Neuronal stem cell (in vitro differentiated cells): ENCODE data around the gene THBD.

Experiments used
- DNase-seq: peaks from one replicate; pipeline ENCODE4 v3.0.0-alpha.2; 2013; ENCODE audit warnings: low spot score
- H2AFZ ChIP-seq: one replicate; pipeline ENCODE4 v1.6.1; 2013; ENCODE audit warnings: mild to moderate bottlenecking, low read length, inconsistent platforms
- H2AK5ac ChIP-seq: 2 replicates; pipeline ENCODE4 v1.6.1; 2013; ENCODE audit warnings: low read depth, mild to moderate bottlenecking, inconsistent platforms, low read length, moderate library complexity, mixed read lengths
- H2BK120ac ChIP-seq: 2 replicates; pipeline ENCODE4 v1.6.1; 2013; ENCODE audit warnings: low read depth, mild to moderate bottlenecking, inconsistent platforms, low read length, moderate library complexity, mixed read lengths
- H2BK12ac ChIP-seq: one replicate; pipeline ENCODE4 v1.6.1; 2013; ENCODE audit warnings: low read length, inconsistent platforms
- H2BK15ac ChIP-seq: 2 replicates; pipeline ENCODE4 v1.6.1; 2013; ENCODE audit warnings: mild to moderate bottlenecking, low read length, inconsistent platforms, mixed read lengths
- H2BK5ac ChIP-seq: one replicate; pipeline ENCODE4 v1.6.1; 2013; ENCODE audit warnings: inconsistent platforms, mild to moderate bottlenecking, low read length, moderate library complexity
- H3K14ac ChIP-seq: one replicate; pipeline ENCODE4 v1.6.1; 2013; ENCODE audit warnings: low read length, inconsistent platforms
- H3K18ac ChIP-seq: 2 replicates; pipeline ENCODE4 v1.6.1; 2013; ENCODE audit warnings: low read length, inconsistent platforms
- H3K23ac ChIP-seq: 2 replicates; pipeline ENCODE4 v1.6.1; 2013; ENCODE audit warnings: low read depth, mild to moderate bottlenecking, mixed read lengths, low read length, inconsistent platforms; ENCODE audit not compliant: poor library complexity
- H3K27ac ChIP-seq: replicated peaks from 3 replicates; pipeline ENCODE4 v1.5.1; 2013; ENCODE audit warnings: low read length, inconsistent platforms
- H3K27me3 ChIP-seq, 3 experiments: 2 replicates each; pipeline ENCODE4 v1.6.1; 2013; ENCODE audit warnings: low read length in 3 of 3, mild to moderate bottlenecking in 2 of 3, inconsistent platforms in 1 of 3, low read depth in 1 of 3, mixed read lengths in 1 of 3, moderate library complexity in 1 of 3; ENCODE audit not compliant: control insufficient read depth in 3 of 3, insufficient read depth in 3 of 3
- H3K36me3 ChIP-seq, 2 donors: replicated peaks in 1 of 2; 2 replicates each; pipeline ENCODE4 v1.6.1; 2013; ENCODE audit warnings: low read length in 2 of 2; ENCODE audit not compliant: control insufficient read depth in 2 of 2, insufficient read depth in 2 of 2
- H3K4ac ChIP-seq: 2 replicates; pipeline ENCODE4 v1.6.1; 2013; ENCODE audit warnings: inconsistent platforms, mild to moderate bottlenecking, low read length, moderate library complexity
- H3K4me1 ChIP-seq, 2 donors: 1 replicate in 1 of 2; 2 replicates in 1 of 2; pipeline ENCODE4 v1.6.1; 2013; ENCODE audit warnings: low read length in 2 of 2, low read depth in 1 of 2; ENCODE audit not compliant: control insufficient read depth in 2 of 2, insufficient read depth in 1 of 2
- H3K4me2 ChIP-seq: one replicate; pipeline ENCODE4 v1.6.1; 2013; ENCODE audit warnings: mild to moderate bottlenecking, low read length, inconsistent platforms; ENCODE audit not compliant: insufficient read depth, poor library complexity, severe bottlenecking
- H3K4me3 ChIP-seq, 2 donors: 2 replicates each; pipeline ENCODE4 v1.5.1; 2013; ENCODE audit warnings: low read length in 2 of 2, mild to moderate bottlenecking in 2 of 2, inconsistent platforms in 1 of 2, moderate library complexity in 1 of 2
- H3K79me1 ChIP-seq: one replicate; pipeline ENCODE4 v1.6.1; 2013; ENCODE audit warnings: low read depth, mild to moderate bottlenecking, inconsistent platforms, low read length, moderate library complexity
- H3K9ac ChIP-seq: one replicate; pipeline ENCODE4 v1.6.1; 2013; ENCODE audit warnings: mild to moderate bottlenecking, low read depth, low read length, inconsistent platforms; ENCODE audit not compliant: poor library complexity
- H3K9me3 ChIP-seq, 2 donors: replicated peaks in 1 of 2; 2 replicates each; pipeline versions ENCODE3 to v1.6.1; 2013; ENCODE audit warnings: low read length in 2 of 2, mild to moderate bottlenecking in 2 of 2, inconsistent platforms in 1 of 2, low read depth in 1 of 2, mixed read lengths in 1 of 2, moderate library complexity in 1 of 2; ENCODE audit not compliant: control insufficient read depth in 2 of 2, insufficient read depth in 1 of 2
- H4K8ac ChIP-seq: one replicate; pipeline ENCODE4 v1.6.1; 2013; ENCODE audit warnings: low read depth, mild to moderate bottlenecking, inconsistent platforms, low read length, moderate library complexity
- H4K91ac ChIP-seq: one replicate; pipeline ENCODE4 v1.6.1; 2013; ENCODE audit warnings: low read length, low read depth, mild to moderate bottlenecking, inconsistent platforms; ENCODE audit not compliant: poor library complexity
- WGBS, 2 donors: extraction: QIAGEN DNeasy Blood & Tissue Kit; methylation state at CpG; one replicate each; pipeline ENCODE4 v1.1.7; 2013; ENCODE audit warnings: missing lambda C conversion rate in 2 of 2, mixed read lengths in 1 of 2; ENCODE audit not compliant: insufficient read length in 2 of 2, insufficient replicate concordance in 1 of 2; ENCODE audit errors: extremely low coverage in 2 of 2; 5-methylcytosine and 5-hydroxymethylcytosine counted together

Gene THBD

DNA sequence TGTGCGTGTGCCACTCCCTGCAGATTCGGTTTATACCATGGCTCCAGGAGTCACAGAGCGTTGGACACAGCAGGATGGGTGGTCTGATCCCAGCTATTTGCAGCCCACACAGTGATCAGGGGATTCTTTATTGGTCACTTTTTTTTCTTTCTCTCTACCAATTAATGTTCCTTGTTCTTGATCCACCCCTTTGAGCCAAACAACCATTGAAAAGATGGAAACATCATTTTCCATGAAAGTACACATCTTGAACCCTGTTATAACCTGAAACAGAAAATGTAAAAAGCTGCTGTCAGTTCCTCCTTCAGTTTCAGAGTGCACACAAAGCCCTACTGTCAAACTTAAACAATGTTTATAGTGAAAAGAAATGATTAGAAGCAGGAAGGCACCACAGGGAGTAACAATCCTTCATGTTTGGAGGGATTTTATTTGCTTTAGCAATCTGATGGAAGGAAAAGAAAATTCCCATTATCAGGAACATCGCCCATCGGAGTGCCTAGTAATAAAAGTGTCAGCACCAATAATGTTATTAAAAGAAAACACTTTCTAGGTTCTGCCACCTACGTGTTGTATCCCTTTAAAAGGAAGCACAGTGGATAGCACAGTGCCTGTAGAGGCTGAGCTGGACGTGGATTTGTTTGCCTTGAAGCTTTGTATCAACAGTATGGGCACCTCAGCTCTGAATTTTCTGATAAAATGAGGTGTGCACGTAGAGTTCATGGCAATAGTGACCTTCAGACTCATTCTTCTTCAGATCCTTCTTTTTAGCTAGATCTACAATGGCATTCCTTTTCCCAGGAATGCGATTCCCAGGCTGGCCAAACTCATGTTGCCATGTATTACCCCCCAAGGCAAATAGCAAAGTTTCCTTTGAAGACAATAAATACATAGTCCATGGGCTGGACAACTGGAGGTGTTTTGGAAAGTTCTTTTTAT is 16.1 kb upstream of the THBD start:
- Histone ChIP-seq H3K79me1 (no peaks in the 10 kb centered on the region), H4K8ac (no peak overlapping the region), H3K4me1 (peaks cover 5 to 7% of the 10 kb centered on the region in 2 donors), H3K27ac (no peak overlapping the region), H3K36me3 (no peaks in the 10 kb centered on the region), H3K9ac (no peak overlapping the region), H2BK12ac (no peak overlapping the region), H2BK5ac (no peak overlapping the region), H3K9me3 (no peaks in the 10 kb centered on the region), H2AFZ (no peak overlapping the region), H3K4ac (no peak overlapping the region), H3K18ac (no peak overlapping the region), H2AK5ac (no peak overlapping the region), H3K4me3 (no peak overlapping the region), H2BK120ac (no peak overlapping the region), H2BK15ac (no peak overlapping the region), H3K27me3 (no peaks in the 10 kb centered on the region), H3K14ac (no peak overlapping the region), H3K4me2 (no peak overlapping the region), H3K23ac (no peak overlapping the region), H4K91ac (no peak overlapping the region)
- no CpG with 5 or more reads among the region's 9 CpGs for WGBS, 2 donors
- no peak for DNase-seq

DNA sequence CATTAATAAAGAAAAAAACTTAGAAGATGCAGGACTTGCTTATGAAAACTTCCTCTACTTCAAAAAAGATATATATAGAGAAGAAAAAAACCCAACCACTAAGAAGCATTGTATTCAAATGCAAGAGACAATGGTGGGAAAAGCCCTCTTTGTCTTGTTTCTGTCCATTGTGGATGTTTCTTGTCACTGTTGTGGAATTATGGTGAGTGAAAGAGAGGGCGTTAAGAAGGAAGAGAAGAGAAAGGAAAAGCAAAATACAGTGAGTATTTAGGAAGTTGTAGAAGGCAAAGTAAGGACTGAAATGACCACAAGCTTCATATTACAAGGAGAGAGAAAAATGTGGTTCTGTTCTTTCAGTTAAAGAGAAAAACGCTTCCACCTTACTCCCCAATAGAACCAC is 14.1 kb upstream of the THBD start:
- Histone ChIP-seq H3K4ac (no peak overlapping the region), H3K36me3 (no peaks in the 10 kb centered on the region), H2BK12ac (no peak overlapping the region), H3K14ac (no peak overlapping the region), H3K23ac (no peak overlapping the region), H2BK5ac (no peak overlapping the region), H4K8ac (no peak overlapping the region), H2BK15ac (no peak overlapping the region), H4K91ac (no peak overlapping the region), H3K27me3 (no peaks in the 10 kb centered on the region), H3K9me3 (no peaks in the 10 kb centered on the region), H3K79me1 (no peaks in the 10 kb centered on the region), H3K4me1 (peaks cover 5 to 7% of the 10 kb centered on the region in 2 donors), H3K4me3 (no peak overlapping the region), H3K27ac (no peak overlapping the region), H2AFZ (no peak overlapping the region), H2AK5ac (no peak overlapping the region), H3K18ac (no peak overlapping the region), H3K9ac (no peak overlapping the region), H3K4me2 (no peak overlapping the region), H2BK120ac (no peak overlapping the region)
- 100% methylated on average over 1 of the region's 2 CpGs; no CpG with 5 or more reads in 1 of the 2 donors for WGBS, 2 donors
- no peak for DNase-seq

DNA sequence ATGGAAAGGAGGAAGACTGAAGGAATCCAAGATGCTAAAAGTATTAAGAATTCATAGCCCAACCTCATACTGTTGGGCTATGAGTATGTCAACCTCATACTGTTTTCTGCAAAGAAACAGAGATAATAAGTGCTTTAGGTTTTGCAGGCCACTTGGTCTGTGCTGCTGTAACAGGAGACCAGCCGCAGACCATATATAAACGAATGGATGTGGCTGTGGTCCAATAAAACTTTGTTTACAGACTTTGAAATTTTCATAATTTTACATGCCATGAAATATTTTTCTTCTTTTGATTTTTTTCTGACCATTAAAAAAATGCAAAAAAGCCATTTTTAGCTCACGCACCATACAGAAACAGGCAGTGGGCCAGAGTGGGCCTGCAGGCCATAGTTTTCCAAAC is 13.7 kb upstream of the THBD start:
- no peaks in the 10 kb centered on the region for H3K79me1 ChIP-seq

DNA sequence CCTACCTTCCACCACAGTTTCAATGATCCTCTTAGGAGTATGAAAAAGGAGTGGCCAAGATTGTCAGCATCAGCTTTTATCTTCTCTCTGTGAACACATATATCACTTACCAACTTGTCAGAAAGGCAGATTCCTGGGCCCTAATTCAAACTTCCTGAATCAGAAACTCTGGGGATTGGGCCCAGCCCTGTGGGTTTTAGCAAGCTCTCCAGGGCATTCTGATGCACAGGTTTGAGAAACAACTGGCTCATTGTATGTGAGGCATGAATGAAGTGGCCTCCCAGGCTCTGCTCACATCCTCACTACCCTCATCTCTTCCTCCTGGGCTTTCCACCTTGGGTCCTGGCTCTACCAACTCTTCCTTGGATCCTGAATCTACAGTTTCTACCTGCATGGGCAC is 13.2 kb upstream of the THBD start:
- no peak overlapping the region for H4K91ac ChIP-seq
- no peak overlapping the region for H2BK15ac ChIP-seq
- no peak overlapping the region for H2BK120ac ChIP-seq
- H3K23ac ChIP-seq: no peak overlapping the region
- no peaks in the 10 kb centered on the region for H3K36me3 ChIP-seq
- H3K9ac ChIP-seq: no peak overlapping the region
- H3K79me1 ChIP-seq: no peaks in the 10 kb centered on the region
- no peaks in the 10 kb centered on the region for H3K27me3 ChIP-seq
- no peak overlapping the region for H3K4me2 ChIP-seq
- H2AK5ac ChIP-seq: no peak overlapping the region
- no peak overlapping the region for H2AFZ ChIP-seq
- no peaks in the 10 kb centered on the region for H3K9me3 ChIP-seq
- no peak overlapping the region for H3K18ac ChIP-seq
- DNase-seq: no peak
- no peak overlapping the region for H2BK12ac ChIP-seq
- H2BK5ac ChIP-seq: no peak overlapping the region
- H3K4me1 ChIP-seq: peaks cover 5 to 7% of the 10 kb centered on the region in 2 donors
- no peak overlapping the region for H3K4me3 ChIP-seq
- no peak overlapping the region for H3K27ac ChIP-seq
- no peak overlapping the region for H4K8ac ChIP-seq
- no peak overlapping the region for H3K4ac ChIP-seq
- H3K14ac ChIP-seq: no peak overlapping the region

More for the DNA sequence above, 13.7 kb upstream of the THBD start:
- Histone ChIP-seq H3K23ac (no peak overlapping the region), H2AK5ac (no peak overlapping the region), H2BK5ac (no peak overlapping the region), H3K14ac (no peak overlapping the region), H3K9ac (no peak overlapping the region), H3K9me3 (no peaks in the 10 kb centered on the region), H3K27me3 (no peaks in the 10 kb centered on the region), H3K18ac (no peak overlapping the region), H3K36me3 (no peaks in the 10 kb centered on the region), H3K4ac (no peak overlapping the region), H3K4me3 (no peak overlapping the region), H2BK15ac (no peak overlapping the region), H4K8ac (no peak overlapping the region), H3K4me1 (peaks cover 5 to 7% of the 10 kb centered on the region in 2 donors), H3K4me2 (no peak overlapping the region), H3K27ac (no peak overlapping the region), H2BK120ac (no peak overlapping the region), H2AFZ (no peak overlapping the region), H2BK12ac (no peak overlapping the region), H4K91ac (no peak overlapping the region)
- DNase-seq: no peak
- WGBS, 2 donors: no CpG with 5 or more reads among the region's 3 CpGs
